ENCODE measurements around the gene YES1. TPM values are rescaled to one million over a fixed set of nuclear protein-coding genes. Genes with fewer than 3 reads are reported as not detected.

The YES1 gene
- 102 and 117 TPM in 2 replicates for total RNA-seq

GRCh38 chr18:811892-812375 lies at the start of gene YES1:
TSS of gene YES1 (minus strand) at chr18:812242. CDS start at chr18:756827, 55,415 bp downstream.

GRCh38 chr18:712401-713134 lies 99.5 kb downstream of the YES1 start, which contains the start of gene ENOSF1:
TSS of gene ENOSF1 (minus strand) at chr18:712630. CDS start at chr18:712587, 43 bp downstream.

Other genes with a start within 250 kb of the YES1 start
- not detected in 2 replicates for gene CETN1, start 231.9 kb downstream of the YES1 start, total RNA-seq
- not detected in 2 replicates for gene CLUL1, start 215.3 kb downstream of the YES1 start, total RNA-seq
- gene TYMS, start 154.6 kb downstream of the YES1 start, total RNA-seq: 17.2 and 57.2 TPM in 2 replicates
- gene ENOSF1, start 99.6 kb downstream of the YES1 start, total RNA-seq: 39.9 and 59.1 TPM in 2 replicates
- not detected in 2 replicates for gene ADCYAP1, start 92.6 kb upstream of the YES1 start, total RNA-seq